Measurements from ENCODE around the gene CCR5AS.
"Not testable (repeated sequence)": the region's sequence is repeated elsewhere in the genome, so short reads cannot be mapped to it uniquely, and the experiment has no call there.

The CCR5AS gene

DNA sequence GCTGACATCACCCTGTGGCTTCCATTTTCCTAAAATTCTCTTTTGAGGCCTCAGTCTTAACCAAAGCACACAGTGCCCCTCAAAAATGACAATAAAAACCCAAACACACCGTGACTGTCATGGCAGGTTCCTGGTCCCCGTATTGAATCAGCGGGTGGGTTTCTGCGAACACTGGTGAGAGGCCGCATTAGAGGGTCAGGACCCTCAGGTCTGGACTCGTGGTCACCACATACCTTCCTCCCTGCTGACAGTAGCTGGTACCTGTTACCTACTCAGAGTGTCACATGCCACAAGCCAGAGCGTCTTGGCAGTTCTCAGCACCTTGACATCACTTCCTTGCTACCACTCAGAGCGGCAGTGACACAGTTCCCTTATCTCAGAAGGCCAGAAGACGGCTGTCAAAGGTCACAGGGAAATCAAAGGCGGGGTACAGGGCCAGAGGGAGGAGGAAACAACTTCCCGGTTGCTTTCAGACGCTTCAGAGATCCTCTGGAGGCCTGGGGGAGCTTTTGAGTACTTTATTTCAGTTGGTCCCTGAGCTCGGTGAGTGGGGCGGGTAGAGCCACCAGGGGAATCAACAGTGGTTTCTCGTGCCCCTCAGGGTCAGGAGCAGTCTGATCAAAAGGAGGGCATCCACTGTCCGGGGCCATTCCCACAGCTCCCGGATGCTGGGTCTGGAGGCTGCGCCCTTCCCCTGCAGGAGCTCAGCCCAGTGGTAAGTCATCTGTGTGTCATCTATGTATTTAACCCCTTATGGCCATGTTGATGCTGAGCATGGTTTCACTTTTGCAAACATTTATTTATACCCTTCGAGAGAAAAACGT, at the start of gene CCR5AS, which contains the start of gene CCRL2:
CCR5AS (minus strand) TSS at position 279 of the 824 bp plus-strand sequence.
CCRL2 (plus strand) TSS at position 472 of the 824 bp plus-strand sequence. CDS start 821 bp downstream, outside the sequence.
- DNase-seq (ENCODE audit: low read depth) = peak; percentile 56

DNA sequence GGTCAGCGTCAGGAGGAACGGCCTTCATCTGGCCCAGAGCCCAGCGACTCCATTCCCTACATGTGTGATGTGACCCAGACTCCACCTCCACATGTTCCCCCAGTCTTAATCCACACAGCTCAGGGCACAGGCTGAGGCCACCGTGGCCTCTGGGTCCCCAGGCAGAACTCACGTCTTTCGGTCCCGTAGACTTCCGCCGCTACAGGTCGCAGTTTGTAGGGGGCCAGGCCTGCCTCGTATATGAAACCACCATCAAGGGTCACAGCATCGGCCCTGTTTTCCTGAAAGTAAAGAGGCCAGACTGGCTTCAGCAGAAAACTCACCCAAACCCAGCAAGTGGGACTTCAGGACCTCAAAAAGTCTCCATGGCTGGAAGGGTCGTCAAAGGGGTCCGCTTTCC, 49.3 kb upstream of the CCR5AS start:
- DNase-seq (ENCODE audit: low read depth) = no peak

GRCh38 chr3:46455231-46456115, 48.6 kb upstream of the CCR5AS start:
- no peak for DNase-seq (ENCODE audit: low read depth)

DNA sequence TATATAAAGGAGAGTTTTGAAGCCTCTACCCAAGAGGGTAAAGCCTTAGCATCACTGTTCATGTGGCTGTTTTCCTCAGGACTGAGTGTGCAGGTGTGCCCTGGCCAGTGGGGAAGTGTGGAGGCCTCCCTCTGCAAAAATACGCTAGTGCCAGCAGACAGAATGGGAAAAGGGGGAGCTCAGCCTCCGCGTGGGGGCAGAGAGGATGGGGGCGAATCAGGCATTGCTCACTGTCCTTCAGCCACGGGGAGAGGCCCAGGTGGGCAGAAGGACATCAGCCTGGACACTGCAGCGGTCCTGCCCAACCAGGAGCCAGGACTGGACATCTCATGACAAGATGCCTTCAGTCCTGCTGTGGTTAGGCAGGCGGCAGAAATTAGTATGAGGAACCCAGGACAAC, 47.7 kb upstream of the CCR5AS start:
- DNase-seq (ENCODE audit: low read depth) = no peak

DNA sequence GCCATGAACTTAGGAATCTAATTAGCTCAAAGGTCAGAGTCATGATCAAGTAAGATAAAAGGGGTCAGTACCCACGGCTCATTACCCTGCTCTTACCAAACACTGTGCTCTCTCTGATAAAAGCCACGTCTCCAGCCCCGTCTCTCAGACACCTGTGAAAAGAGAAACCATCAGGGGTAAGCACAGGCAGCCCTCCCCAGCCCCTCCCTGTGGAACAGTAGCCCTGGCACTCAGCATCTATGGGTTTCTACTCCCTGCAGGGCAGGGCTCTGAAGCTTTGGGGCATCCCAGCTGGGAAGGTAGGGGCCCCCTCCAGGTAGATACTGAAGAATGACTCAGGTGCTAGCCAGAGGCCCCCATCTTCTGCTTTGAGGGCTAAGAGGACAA, 47.3 kb upstream of the CCR5AS start:
- DNase-seq (ENCODE audit: low read depth) = no peak

- no peak for DNase-seq (ENCODE audit: low read depth)
Observed at GRCh38 chr3:46453526-46454208, 46.8 kb upstream of the CCR5AS start.

GRCh38 chr3:46449755-46450552, 43.1 kb upstream of the CCR5AS start:
- DNase-seq (ENCODE audit: low read depth) = peak; percentile 16

GRCh38 chr3:46448721-46449120, 41.9 kb upstream of the CCR5AS start:
- DNase-seq (ENCODE audit: low read depth) = no peak

- no peak for DNase-seq (ENCODE audit: low read depth)
Observed at GRCh38 chr3:46447228-46447985, 40.5 kb upstream of the CCR5AS start.

GRCh38 chr3:46442576-46443530, 36.0 kb upstream of the CCR5AS start:
- DNase-seq (ENCODE audit: low read depth) = no peak

GRCh38 chr3:46440531-46441294, 33.8 kb upstream of the CCR5AS start:
- DNase-seq (ENCODE audit: low read depth) = no peak

DNA sequence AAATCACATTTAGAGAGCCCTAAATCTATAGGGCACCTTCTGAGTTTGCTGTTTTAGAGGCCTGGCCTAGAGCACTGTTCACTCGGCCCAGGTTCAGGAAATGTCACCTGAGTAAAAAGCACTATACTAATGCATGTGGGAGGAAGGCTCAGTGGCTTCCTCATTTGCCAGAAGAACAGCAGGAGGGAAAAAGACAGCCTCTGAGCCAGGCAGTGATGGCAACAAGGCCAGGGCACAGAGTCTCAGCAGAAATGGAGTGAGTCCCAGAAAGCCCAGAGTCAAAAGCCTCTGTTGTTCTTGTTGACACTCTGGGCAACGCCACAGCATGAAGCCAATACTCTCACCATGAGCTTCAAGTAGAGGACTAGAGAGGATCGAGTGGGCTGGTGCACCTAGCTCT, 32.0 kb upstream of the CCR5AS start:
- no peak for DNase-seq (ENCODE audit: low read depth)

GRCh38 chr3:46435081-46435726, 28.3 kb upstream of the CCR5AS start:
- no peak for DNase-seq (ENCODE audit: low read depth)

GRCh38 chr3:46433841-46434240, 27.0 kb upstream of the CCR5AS start:
- DNase-seq (ENCODE audit: low read depth) = no peak

DNA sequence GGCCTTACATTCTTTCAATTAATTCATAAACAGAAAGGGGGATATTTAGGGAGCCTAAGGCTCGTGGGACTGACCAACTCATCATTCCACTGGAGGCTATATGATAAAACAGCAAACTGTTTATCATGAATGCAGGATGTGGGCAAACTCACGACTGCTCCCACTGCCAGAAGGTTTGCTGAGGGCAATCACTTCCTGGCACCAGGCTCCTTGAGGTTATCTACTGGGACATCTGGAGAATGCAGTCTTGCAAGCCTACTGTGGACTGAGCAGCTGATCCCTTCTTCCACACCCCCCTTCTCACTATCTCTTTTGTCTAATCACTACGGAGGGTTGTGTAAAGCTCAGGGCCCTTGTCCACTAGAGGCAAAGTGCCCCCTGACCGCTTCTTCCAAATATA, 26.3 kb upstream of the CCR5AS start:
- DNase-seq (ENCODE audit: low read depth) = peak; percentile 29

GRCh38 chr3:46431905-46432304, 25.0 kb upstream of the CCR5AS start:
- not testable (repeated sequence) for DNase-seq (ENCODE audit: low read depth)

GRCh38 chr3:46430879-46431278, 24.0 kb upstream of the CCR5AS start:
- not testable (repeated sequence) for DNase-seq (ENCODE audit: low read depth)

DNA sequence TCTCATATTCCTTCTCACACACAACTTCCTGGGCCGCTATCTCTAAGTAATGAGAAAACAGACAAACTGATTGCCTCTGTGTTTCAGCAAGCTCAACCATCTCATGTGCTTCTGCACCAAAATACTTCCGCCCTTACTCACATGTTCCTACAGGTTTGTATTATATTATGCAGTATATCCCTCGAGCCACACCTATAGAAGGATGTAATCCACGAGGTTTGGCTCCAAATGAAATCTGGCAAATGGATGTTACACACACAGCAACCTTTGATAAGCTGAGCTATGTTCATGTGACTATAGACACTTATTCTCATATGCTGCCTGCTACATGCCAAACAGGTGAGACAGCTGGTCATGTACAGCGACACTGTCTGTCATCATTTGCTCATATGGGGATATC, 22.8 kb upstream of the CCR5AS start:
- DNase-seq (ENCODE audit: low read depth) = no peak
